ENCODE results near the gene BBOF1.
A peak's percentile ranks its signal among the peaks of the same experiment; 100 is the strongest.
"Not testable (repeated sequence)": the region's sequence is repeated elsewhere in the genome, so short reads cannot be mapped to it uniquely, and the experiment has no call there.

BBOF1 gene

GRCh38 chr14:74089251-74090020 lies 70.3 kb downstream of the BBOF1 start:
- Histone ChIP-seq H3K79me2 (ENCODE audit: low read length) (peaks cover 26% of the 10 kb centered on the region), H2AFZ (ENCODE audit: low read depth, low read length) (no peak overlapping the region), H3K9me3 (ENCODE audit: insufficient read depth, low read length) (no peaks in the 10 kb centered on the region), H3K4me2 (ENCODE audit: low read length) (no peak overlapping the region), H3K9ac (ENCODE audit: low read length) (no peak overlapping the region), H3K4me1 (ENCODE audit: low read length) (peaks cover 21% of the 10 kb centered on the region), H3K27ac (ENCODE audit: low read length) (no peak overlapping the region), H4K20me1 (ENCODE audit: insufficient read depth, low read length) (no peaks in the 10 kb centered on the region), H3K36me3 (replicated peaks; ENCODE audit: low read depth, low read length) (no peaks in the 10 kb centered on the region), H3K27me3 (ENCODE audit: low read depth, low read length) (no peaks in the 10 kb centered on the region), H3K4me3 (ENCODE audit: low read length) (no peak overlapping the region)
- no peak for TF ChIP-seq EZH2phosphoT487 (IDR thresholded peaks at IDR 0.05; ENCODE audit: low read depth)
- TF ChIP-seq CTCF (IDR thresholded peaks at IDR 0.05; ENCODE audit: low read depth, low read length), result no peak

- Histone ChIP-seq H4K20me1 (ENCODE audit: insufficient read depth, low read length) (no peaks in the 10 kb centered on the region), H3K36me3 (replicated peaks; ENCODE audit: low read depth, low read length) (peaks cover 10% of the 10 kb centered on the region), H3K79me2 (ENCODE audit: low read length) (no peaks in the 10 kb centered on the region), H2AFZ (ENCODE audit: low read depth, low read length) (no peak overlapping the region), H3K27ac (ENCODE audit: low read length) (no peak overlapping the region), H3K4me1 (ENCODE audit: low read length) (no peaks in the 10 kb centered on the region), H3K9me3 (ENCODE audit: insufficient read depth, low read length) (no peaks in the 10 kb centered on the region), H3K27me3 (ENCODE audit: low read depth, low read length) (no peaks in the 10 kb centered on the region), H3K9ac (ENCODE audit: low read length) (no peak overlapping the region), H3K4me3 (ENCODE audit: low read length) (no peak overlapping the region), H3K4me2 (ENCODE audit: low read length) (no peak overlapping the region)
- TF ChIP-seq EZH2phosphoT487 (IDR thresholded peaks at IDR 0.05; ENCODE audit: low read depth), result no peak
- TF ChIP-seq CTCF (IDR thresholded peaks at IDR 0.05; ENCODE audit: low read depth, low read length), result no peak
Observed at GRCh38 chr14:74105381-74105780, 86.2 kb downstream of the BBOF1 start.

- H2AFZ ChIP-seq (ENCODE audit: low read depth, low read length), result no peak overlapping the region
- no peaks in the 10 kb centered on the region for H3K9me3 ChIP-seq (ENCODE audit: insufficient read depth, low read length)
- H3K79me2 ChIP-seq (ENCODE audit: low read length), result no peaks in the 10 kb centered on the region
- H3K4me1 ChIP-seq (ENCODE audit: low read length), result no peaks in the 10 kb centered on the region
- no peak overlapping the region for H3K4me3 ChIP-seq (ENCODE audit: low read length)
- H3K36me3 ChIP-seq (replicated peaks; ENCODE audit: low read depth, low read length), result peaks cover 10% of the 10 kb centered on the region
- TF ChIP-seq CTCF (IDR thresholded peaks at IDR 0.05; ENCODE audit: low read depth, low read length) (no peak), EZH2phosphoT487 (IDR thresholded peaks at IDR 0.05; ENCODE audit: low read depth) (no peak)
- H3K4me2 ChIP-seq (ENCODE audit: low read length), result no peak overlapping the region
- H3K9ac ChIP-seq (ENCODE audit: low read length), result no peak overlapping the region
- H3K27ac ChIP-seq (ENCODE audit: low read length), result no peak overlapping the region
- no peaks in the 10 kb centered on the region for H4K20me1 ChIP-seq (ENCODE audit: insufficient read depth, low read length)
- H3K27me3 ChIP-seq (ENCODE audit: low read depth, low read length), result no peaks in the 10 kb centered on the region
Observed at GRCh38 chr14:74109369-74109768, 90.2 kb downstream of the BBOF1 start.

GRCh38 chr14:74111395-74112216 lies 92.5 kb downstream of the BBOF1 start:
- H3K27me3 ChIP-seq (ENCODE audit: low read depth, low read length); H3K4me3 ChIP-seq (ENCODE audit: low read length); H3K4me2 ChIP-seq (ENCODE audit: low read length); H3K4me1 ChIP-seq (ENCODE audit: low read length); H3K79me2 ChIP-seq (ENCODE audit: low read length); H4K20me1 ChIP-seq (ENCODE audit: insufficient read depth, low read length); H3K36me3 ChIP-seq (replicated peaks; ENCODE audit: low read depth, low read length); H3K9ac ChIP-seq (ENCODE audit: low read length); H2AFZ ChIP-seq (ENCODE audit: low read depth, low read length); H3K9me3 ChIP-seq (ENCODE audit: insufficient read depth, low read length); H3K27ac ChIP-seq (ENCODE audit: low read length): not testable (repeated sequence)
- TF ChIP-seq CTCF (IDR thresholded peaks at IDR 0.05; ENCODE audit: low read depth, low read length), result peak; percentile 66
